ENCODE data around the gene EFHD2.

GRCh38 chr1:15397236-15397635 is 12.5 kb upstream of the EFHD2 start:
- TF ChIP-seq POLR2A (IDR thresholded peaks at IDR 0.05) (no peak), CTCF (IDR thresholded peaks at IDR 0.05) (no peak), POLR2AphosphoS5 (IDR thresholded peaks at IDR 0.05) (no peak), EP300 (IDR thresholded peaks at IDR 0.05) (no peak)
